NB4 (cell line): Measurements from ENCODE around the gene INSIG2.

ENCODE experiments used
- MYC ChIP-seq: IDR thresholded peaks from 2 replicates; pipeline ENCODE4 v1.6.1; 2011; ENCODE audit warnings: low read depth, low read length
- POLR2A ChIP-seq: IDR thresholded peaks from 2 replicates; pipeline ENCODE4 v1.6.1; 2011; ENCODE audit warnings: mild to moderate bottlenecking; ENCODE audit not compliant: insufficient read length; ENCODE audit errors: extremely low read depth
- TF ChIP-seq, protein P1 (sequence below): IDR thresholded peaks from one replicate; pipeline ENCODE4 v1.5.1; 2012; ENCODE audit warnings: low read depth, low read length

DNA sequence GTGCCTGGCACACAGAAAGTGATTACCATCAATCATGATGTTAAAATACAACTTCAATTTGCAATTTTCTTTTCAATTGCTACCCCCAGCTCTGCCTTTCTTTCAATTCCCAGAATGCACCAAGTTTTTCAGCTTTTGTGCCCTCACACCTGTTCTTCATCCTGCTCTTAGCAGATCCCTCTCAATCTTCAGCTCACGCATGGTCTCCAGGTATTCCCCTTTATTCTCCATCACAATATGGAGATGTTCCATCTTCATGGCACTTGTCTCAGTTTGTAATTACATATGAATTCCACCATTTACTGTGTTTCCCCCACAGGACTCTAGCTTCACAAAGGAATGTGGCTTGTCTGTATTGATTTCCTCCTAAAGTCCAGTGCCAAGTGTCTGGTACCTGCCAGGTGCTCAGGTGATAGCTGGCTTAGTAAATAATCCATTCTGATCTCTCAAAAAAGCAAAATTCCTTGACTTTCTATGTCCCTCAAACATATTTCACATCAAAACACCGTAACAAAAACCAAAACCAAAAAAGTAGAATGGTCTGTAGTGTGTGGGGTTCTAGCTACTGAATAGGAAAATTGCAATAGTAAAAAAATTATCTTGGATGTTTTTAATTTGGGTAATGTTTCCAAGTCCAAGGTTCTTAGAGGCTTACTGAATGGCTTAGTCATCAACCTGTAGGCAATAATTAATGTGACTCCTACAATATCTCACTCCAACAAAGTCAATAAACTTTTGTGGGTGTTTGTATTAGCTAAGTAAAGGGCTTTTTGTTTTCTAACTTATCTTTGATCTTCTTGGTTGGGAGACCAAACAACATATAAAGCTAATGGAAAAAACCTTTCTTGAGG lies 2.9 kb upstream of the INSIG2 start:
- TF ChIP-seq, protein P1, sequence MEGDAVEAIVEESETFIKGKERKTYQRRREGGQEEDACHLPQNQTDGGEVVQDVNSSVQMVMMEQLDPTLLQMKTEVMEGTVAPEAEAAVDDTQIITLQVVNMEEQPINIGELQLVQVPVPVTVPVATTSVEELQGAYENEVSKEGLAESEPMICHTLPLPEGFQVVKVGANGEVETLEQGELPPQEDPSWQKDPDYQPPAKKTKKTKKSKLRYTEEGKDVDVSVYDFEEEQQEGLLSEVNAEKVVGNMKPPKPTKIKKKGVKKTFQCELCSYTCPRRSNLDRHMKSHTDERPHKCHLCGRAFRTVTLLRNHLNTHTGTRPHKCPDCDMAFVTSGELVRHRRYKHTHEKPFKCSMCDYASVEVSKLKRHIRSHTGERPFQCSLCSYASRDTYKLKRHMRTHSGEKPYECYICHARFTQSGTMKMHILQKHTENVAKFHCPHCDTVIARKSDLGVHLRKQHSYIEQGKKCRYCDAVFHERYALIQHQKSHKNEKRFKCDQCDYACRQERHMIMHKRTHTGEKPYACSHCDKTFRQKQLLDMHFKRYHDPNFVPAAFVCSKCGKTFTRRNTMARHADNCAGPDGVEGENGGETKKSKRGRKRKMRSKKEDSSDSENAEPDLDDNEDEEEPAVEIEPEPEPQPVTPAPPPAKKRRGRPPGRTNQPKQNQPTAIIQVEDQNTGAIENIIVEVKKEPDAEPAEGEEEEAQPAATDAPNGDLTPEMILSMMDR: no peak
- TF ChIP-seq POLR2A: no peak
- TF ChIP-seq MYC: no peak
